Omental fat pad (tissue), 4 donors: ENCODE data around the gene ARL14EP. TPM values are rescaled to one million over a fixed set of nuclear protein-coding genes. Genes with fewer than 3 reads are reported as not detected.

ENCODE experiments used
- ATAC-seq: fragments of 150-250 bp; one replicate; pipeline ENCODE4 v1.9.1; 2016; ENCODE audit warnings: mild to moderate bottlenecking, moderate library complexity; ENCODE audit not compliant: low FRiP score
- DNase-seq: peaks from one replicate; pipeline ENCODE4 v3.0.0-alpha.2; 2019; ENCODE audit warnings: low spot score
- total RNA-seq, 4 donors: library from RNA; depleted of rRNA; stranded (reverse); fragments of >200 nt; gene quantifications; one replicate each; pipeline ENCODE4 v1.1.0, GENCODE V29; 2016
- TF ChIP-seq, protein P1 (sequence below), 3 donors: fragments of 450-650 bp; IDR thresholded peaks; one replicate each; pipeline ENCODE4 v1.5.1; 2016 to 2017; ENCODE audit warnings: antibody characterized with exemption in 3 of 3, mild to moderate bottlenecking in 3 of 3, moderate library complexity in 2 of 3

The ARL14EP gene
- total RNA-seq, 4 donors from 2014 or later: 19.0 to 24.5 (median 22.7) TPM

- ATAC-seq (no peak), DNase-seq (no peak)
- TF ChIP-seq, protein P1, sequence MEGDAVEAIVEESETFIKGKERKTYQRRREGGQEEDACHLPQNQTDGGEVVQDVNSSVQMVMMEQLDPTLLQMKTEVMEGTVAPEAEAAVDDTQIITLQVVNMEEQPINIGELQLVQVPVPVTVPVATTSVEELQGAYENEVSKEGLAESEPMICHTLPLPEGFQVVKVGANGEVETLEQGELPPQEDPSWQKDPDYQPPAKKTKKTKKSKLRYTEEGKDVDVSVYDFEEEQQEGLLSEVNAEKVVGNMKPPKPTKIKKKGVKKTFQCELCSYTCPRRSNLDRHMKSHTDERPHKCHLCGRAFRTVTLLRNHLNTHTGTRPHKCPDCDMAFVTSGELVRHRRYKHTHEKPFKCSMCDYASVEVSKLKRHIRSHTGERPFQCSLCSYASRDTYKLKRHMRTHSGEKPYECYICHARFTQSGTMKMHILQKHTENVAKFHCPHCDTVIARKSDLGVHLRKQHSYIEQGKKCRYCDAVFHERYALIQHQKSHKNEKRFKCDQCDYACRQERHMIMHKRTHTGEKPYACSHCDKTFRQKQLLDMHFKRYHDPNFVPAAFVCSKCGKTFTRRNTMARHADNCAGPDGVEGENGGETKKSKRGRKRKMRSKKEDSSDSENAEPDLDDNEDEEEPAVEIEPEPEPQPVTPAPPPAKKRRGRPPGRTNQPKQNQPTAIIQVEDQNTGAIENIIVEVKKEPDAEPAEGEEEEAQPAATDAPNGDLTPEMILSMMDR (IDR thresholded peaks at IDR 0.05): no peak
Measured at GRCh38 chr11:30357872-30358271, 35.0 kb downstream of the ARL14EP start.

DNA sequence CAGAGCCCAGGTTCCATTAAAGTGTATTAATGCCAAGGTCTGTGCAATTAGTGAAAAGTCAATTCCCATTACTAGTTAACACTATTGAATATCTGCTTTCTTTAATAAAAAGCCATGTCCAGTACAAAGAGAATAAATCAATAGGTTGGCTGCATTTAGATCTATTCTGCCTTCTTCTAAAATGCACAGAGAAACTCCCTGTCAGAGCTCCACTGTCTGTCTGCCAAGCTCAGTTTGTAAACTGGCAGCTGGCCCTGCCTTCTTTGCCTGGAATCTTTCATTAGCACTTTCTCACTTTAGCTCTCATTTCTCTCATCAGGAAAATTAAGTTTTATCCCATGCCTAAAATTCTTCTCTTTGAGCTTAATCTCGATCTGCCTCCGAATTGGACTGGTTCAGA lies 35.6 kb downstream of the ARL14EP start:
- DNase-seq (no peak), ATAC-seq (no peak)
- TF ChIP-seq, protein P1 (IDR thresholded peaks at IDR 0.05): no peak

- ATAC-seq (no peak), DNase-seq (no peak)
- TF ChIP-seq, protein P1 (IDR thresholded peaks at IDR 0.05): no peak
Measured at GRCh38 chr11:30360741-30361140, 37.8 kb downstream of the ARL14EP start.

GRCh38 chr11:30364139-30364836 lies 41.4 kb downstream of the ARL14EP start:
- no peak for DNase-seq
- no peak for ATAC-seq
- TF ChIP-seq, protein P1 (IDR thresholded peaks at IDR 0.05): no peak

GRCh38 chr11:30364837-30365482 lies 42.1 kb downstream of the ARL14EP start:
- DNase-seq (no peak), ATAC-seq (no peak)
- TF ChIP-seq, protein P1 (IDR thresholded peaks at IDR 0.05): no peak

GRCh38 chr11:30365793-30366517 lies 43.1 kb downstream of the ARL14EP start:
- DNase-seq: no peak
- ATAC-seq: no peak

More at GRCh38 chr11:30365793-30366517, 43.1 kb downstream of the ARL14EP start:
- TF ChIP-seq, protein P1 (IDR thresholded peaks at IDR 0.05): no peak
